GM19372 (cell line): ENCODE results near the gene DMBX1.

Source experiments
- ATAC-seq: cut with Tn5 transposase; IDR thresholded peaks from one replicate; pipeline ENCODE4 v1.9.1; 2021; ENCODE audit warnings: mild to moderate bottlenecking, low read depth, moderate library complexity; ENCODE audit not compliant: unreplicated experiment

Gene DMBX1

GRCh38 chr1:46522969-46523320 lies 33.3 kb downstream of the DMBX1 start:
- no peak for ATAC-seq

- no peak for ATAC-seq
Measured at GRCh38 chr1:46523496-46524353, 34.1 kb downstream of the DMBX1 start.

GRCh38 chr1:46524843-46525242 lies 35.2 kb downstream of the DMBX1 start:
- no peak for ATAC-seq

- ATAC-seq: no peak
Measured at GRCh38 chr1:46525253-46525983, 35.8 kb downstream of the DMBX1 start.

- no peak for ATAC-seq
Measured at GRCh38 chr1:46526013-46526690, 36.5 kb downstream of the DMBX1 start.

GRCh38 chr1:46526691-46527291 lies 37.2 kb downstream of the DMBX1 start:
- ATAC-seq: no peak

GRCh38 chr1:46527474-46528296 lies 38.0 kb downstream of the DMBX1 start:
- ATAC-seq: peak; percentile 58

- no peak for ATAC-seq
Measured at GRCh38 chr1:46528297-46528955, 38.8 kb downstream of the DMBX1 start.

- no peak for ATAC-seq
Measured at GRCh38 chr1:46529031-46529630, 39.5 kb downstream of the DMBX1 start.

- no peak for ATAC-seq
Measured at GRCh38 chr1:46530311-46530710, 40.7 kb downstream of the DMBX1 start.

- no peak for ATAC-seq
Measured at GRCh38 chr1:46530791-46531409, 41.3 kb downstream of the DMBX1 start.

GRCh38 chr1:46532095-46532494 lies 42.5 kb downstream of the DMBX1 start:
- ATAC-seq: no peak

GRCh38 chr1:46532498-46533178 lies 43.0 kb downstream of the DMBX1 start:
- ATAC-seq: peak; percentile 54

- peak; percentile 45 for ATAC-seq
Measured at GRCh38 chr1:46533179-46533864, 43.7 kb downstream of the DMBX1 start.

- ATAC-seq: no peak
Measured at GRCh38 chr1:46535063-46535462, 45.4 kb downstream of the DMBX1 start.

- no peak for ATAC-seq
Measured at GRCh38 chr1:46536527-46536926, 46.9 kb downstream of the DMBX1 start.

GRCh38 chr1:46537651-46538050 lies 48.0 kb downstream of the DMBX1 start:
- ATAC-seq: no peak

- ATAC-seq: no peak
Measured at GRCh38 chr1:46538147-46538546, 48.5 kb downstream of the DMBX1 start.
